SIG-M5 treated with dmso at 0.1 percent for 504 hours (cell line): ENCODE measurements around the gene PNPLA6.
"Not testable (repeated sequence)": the region's sequence is repeated elsewhere in the genome, so short reads cannot be mapped to it uniquely, and the experiment has no call there.

Source experiments
- DNase-seq: peaks from one replicate; lab custom pipeline; 2025; ENCODE audit not compliant: unreplicated experiment; lab: John Stamatoyannopoulos, UW

Gene PNPLA6

DNA sequence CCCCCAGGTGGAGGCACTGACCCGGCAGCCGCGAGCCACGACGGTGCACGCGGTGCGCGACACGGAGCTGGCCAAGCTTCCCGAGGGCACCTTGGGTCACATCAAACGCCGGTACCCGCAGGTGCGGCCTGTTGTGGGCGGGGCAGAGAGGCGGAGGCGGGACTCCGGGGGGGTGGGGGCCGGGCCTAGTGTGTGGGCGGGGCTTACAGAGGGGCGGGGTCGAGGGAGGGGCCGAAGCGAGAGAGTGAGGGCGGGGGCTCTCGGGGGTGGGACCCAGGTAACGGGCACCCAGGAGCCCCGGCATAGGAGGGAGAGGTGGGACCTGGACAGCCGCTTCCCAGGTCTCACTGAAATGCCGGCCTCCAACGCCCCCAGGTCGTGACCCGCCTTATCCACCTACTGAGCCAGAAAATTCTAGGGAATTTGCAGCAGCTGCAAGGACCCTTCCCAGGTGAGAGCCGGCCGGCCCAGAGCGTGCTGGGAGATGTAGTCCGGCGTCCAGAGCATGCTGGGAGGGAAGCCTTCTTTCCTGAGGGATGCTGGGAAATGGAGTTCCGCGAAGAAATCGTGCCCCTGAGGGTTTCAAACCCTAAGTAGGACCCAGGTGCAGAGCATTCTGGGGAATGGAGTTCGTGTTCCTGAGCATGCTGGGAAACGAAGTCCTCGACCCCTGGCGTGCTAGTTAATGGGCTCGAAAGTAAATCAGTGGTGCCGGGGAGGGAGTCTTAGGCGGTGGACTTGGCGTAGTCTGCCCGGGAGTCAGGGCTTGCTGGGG is 15.7 kb downstream of the PNPLA6 start:
- DNase-seq = no peak

DNA sequence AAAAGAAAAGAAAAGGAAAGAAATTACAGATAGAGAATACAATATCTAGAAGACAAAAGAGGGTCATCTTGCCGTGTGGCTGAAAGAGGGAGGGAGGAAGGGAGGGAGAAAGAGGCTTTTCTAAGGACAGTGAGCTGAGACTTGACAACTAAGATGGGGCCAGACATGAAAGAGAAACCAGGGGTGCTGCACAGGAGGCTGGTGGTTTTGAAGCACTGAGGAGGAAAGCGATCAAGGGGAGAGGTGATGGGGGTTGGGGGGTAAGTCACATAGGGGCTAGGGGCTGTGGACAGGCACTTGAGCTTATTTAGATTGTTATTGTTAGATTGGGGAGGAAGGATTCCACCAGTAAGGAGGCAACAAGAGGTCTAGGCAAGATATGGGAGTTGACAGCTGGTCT is 17.3 kb downstream of the PNPLA6 start:
- no peak for DNase-seq

DNA sequence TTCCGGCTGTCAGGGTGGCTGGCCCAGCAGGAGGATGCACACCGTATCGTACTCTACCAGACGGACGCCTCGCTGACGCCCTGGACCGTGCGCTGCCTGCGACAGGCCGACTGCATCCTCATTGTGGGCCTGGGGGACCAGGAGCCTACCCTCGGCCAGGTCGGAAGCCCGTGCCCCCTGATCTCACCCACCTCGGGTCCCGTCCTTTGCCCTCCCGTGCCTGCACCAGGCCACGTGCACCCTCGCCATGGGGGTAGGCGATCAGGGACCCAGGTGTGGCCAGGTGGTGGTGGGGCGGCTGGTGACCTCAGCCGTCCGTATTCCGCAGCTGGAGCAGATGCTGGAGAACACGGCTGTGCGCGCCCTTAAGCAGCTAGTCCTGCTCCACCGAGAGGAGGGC is 19.0 kb downstream of the PNPLA6 start:
- no peak for DNase-seq

DNA sequence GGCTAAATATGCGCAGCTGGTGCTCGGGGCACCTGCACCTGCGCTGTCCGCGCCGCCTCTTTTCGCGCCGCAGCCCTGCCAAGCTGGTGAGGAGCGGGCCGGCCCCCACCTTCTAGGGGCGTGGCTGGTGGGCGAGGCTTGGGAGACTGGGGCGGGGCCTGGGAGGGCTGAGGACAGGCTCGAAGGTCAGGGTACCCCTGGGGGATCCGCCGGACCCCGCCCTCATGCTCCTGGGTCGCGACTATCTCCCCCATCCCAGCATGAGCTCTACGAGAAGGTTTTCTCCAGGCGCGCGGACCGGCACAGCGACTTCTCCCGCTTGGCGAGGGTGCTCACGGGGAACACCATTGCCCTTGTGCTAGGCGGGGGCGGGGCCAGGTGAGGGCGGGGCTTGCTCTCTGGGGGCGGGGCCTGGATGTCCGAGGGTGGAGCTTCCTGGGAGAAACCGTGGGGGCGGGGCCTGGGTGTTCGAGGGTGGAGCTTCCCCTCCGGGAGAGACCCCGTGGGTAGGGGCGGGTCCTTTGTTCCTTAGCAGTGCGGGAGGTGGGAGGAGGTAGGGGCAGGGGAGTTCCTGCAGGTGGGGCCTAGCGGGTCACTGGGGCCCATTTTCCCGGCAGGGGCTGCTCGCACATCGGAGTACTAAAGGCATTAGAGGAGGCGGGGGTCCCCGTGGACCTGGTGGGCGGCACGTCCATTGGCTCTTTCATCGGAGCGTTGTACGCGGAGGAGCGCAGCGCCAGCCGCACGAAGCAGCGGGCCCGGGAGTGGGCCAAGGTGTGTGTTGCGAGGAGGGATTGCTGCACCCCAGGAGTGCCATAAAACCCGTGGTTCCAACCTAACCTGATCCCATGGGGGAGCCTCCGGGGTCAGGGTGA is 19.7 kb downstream of the PNPLA6 start:
- DNase-seq = no peak

DNA sequence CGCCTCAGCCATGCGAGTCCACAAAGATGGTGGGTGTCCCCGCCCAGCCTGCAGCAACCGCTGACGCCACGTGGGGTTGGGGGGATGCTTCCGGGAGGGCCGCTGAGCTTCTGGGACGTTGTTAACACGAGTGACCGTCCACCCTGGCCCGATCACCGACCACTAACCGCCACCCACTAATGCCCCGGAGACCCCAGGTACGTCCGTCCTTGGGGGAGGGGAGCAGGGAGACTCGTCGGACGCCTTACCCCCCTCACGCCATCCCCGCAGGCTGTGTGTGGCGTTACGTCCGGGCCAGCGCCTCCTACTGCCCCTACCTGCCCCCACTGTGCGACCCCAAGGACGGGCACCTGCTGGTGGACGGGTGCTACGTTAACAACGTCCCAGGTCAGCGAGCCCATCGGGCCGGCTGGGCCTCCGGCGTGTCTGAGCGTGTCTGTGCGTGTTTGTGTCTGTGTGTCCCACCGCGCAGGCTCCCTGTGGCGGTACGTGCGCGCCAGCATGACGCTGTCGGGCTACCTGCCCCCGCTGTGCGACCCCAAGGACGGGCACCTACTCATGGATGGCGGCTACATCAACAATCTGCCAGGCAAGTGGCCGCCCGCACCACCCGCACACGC is 21.3 kb downstream of the PNPLA6 start:
- no peak for DNase-seq

DNA sequence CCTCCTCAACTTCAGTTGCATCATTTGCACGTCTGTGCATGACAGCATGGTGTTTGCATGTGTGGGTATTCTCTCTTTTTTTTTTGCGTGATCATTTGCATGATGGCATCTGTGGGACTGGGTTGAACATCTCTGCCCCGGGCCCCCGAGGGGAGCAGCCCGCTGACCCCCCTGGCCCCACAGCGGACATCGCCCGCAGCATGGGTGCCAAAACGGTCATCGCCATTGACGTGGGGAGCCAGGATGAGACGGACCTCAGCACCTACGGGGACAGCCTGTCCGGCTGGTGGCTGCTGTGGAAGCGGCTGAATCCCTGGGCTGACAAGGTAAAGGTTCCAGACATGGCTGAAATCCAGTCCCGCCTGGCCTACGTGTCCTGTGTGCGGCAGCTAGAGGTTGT is 23.1 kb downstream of the PNPLA6 start:
- no peak for DNase-seq

DNA sequence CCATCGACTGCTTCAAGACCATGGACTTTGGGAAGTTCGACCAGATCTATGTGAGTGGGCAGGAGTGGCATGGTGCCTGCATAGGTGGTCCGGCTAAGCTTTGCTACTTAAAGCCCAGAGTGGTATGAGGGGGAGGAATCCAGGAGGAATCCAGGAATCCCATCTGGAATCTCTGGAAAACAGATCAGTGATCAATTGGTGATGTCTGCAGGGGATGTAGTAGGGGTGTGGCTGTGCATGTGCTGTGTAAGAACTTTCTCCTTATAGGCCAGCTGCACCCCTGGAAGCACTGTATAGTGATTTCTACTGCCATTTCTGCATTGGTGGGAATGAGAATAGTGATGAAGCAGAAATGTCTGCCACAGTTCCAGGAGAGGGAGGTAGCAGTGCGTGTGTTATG is 23.6 kb downstream of the PNPLA6 start:
- DNase-seq = no peak

DNA sequence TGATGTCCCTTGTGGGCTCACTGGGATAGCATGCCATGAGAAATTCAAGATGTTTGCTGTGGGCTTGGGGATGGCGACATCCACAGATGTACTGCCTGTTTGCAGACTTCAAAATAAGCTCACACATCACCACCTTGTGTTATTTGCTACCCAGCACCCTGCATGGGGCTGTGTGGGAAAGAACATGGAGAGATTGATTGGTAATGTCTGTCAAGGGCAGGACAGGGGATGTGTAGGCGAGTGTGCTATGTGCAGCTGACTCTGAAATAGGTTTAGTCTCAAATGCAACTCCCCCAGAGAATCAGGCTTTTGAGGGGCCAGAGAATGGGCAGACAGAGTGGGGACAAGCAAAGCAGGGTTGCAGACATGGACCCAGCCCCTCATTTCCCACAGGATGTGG is 24.7 kb downstream of the PNPLA6 start:
- no peak for DNase-seq

DNA sequence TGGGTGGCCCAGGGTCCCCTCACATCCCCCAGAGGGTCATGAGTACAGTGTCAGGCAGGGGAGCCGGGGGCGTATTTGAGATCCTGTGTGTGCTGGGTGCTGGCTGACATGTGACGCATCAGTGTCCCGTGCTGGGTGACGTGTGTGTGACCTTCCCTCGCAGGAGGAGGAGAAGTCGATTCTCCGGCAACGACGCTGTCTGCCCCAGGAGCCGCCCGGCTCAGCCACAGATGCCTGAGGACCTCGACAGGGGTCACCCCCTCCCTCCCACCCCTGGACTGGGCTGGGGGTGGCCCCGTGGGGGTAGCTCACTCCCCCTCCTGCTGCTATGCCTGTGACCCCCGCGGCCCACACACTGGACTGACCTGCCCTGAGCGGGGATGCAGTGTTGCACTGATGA is 25.8 kb downstream of the PNPLA6 start:
- DNase-seq = no peak

DNA sequence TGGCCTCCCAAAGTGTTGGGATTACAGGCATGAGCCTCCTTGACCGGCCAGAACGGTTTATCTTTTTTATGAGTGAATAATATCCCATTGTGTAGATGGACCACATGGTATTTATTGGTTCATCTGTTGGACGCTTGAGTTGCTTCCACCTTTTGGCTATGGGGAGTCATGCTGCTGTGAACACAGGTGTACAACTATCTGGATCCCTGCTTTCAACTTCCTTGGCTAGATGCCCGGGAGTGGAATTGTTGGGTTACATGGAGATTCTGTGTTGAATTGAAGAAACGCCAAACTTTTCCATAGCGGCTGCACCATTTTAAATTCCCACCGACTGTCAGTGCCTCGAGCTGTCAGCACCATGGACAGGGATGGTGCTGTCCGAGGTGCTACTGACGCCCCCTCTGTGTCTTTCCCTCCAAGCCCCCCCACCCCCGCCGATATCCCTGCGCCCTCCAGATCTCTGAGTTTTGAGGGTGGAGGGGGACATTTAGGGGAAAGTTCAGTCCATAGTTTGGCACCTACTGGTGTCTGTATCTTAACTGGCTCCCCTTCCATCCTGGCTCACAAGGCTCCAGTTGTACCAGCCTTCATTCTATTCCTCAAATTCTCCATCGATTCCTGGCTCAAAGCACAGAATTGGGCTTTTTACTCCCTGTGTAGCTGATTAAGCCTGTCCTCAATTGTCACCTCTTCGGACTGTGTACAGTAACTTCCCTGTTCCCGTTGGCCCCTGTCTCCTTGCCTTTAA is 27.3 kb downstream of the PNPLA6 start:
- DNase-seq = no peak

DNA sequence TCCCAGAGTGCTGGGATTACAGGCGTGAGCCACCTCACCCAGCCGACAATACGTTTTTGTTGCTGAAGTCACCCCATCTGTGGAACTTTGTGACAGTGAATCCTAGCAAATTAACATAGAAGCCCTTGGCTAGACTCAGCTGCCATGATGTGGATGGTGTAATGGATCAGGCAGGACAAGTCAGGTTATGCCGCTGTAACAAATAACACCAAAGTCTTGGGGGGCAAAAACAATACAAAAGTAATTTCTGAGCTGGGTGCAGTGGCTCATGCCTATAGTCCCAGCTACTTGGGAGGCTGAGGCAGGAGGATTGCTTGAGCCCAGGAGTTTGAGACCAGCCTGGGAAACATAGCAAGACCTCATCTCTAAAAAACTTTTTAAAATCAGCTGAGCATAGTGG is 29.3 kb downstream of the PNPLA6 start:
- no peak for DNase-seq

DNA sequence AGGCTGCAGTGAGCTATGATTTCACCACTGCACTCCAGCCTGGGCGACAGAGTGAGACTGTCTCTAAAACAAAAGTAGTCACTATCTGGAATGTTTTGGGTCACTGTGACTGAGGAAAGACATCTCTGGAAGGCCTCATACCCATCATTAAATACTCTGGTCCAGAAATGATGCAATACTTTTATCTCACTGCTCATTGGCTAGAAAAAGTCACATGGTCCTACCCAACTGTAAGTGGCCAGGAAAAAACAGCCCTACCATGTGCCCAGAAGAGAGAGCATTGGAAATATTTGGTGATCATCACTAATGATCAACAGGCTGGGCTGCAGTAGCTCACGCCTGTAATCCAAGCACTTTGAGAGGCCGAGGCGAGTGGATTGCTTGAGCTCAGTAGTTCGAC is 29.8 kb downstream of the PNPLA6 start:
- DNase-seq = no peak

DNA sequence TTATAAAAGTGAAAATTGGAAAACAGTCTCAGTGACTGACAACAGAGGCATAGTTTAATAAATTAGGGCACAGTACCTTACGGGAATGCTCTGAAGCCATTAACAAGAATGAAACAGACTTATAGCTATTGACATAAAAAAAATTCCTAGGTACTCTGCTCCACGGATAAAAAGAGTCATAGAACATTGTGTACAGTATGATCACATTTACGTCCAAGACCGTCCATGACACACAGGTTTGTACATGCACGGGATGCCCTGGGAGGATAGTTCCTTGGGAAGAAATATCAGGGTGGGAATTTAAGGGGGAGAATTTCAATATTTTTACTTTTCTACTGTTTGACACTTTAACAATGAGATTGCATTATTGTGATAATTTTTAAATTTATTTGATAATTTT is 35.2 kb downstream of the PNPLA6 start:
- DNase-seq = no peak

DNA sequence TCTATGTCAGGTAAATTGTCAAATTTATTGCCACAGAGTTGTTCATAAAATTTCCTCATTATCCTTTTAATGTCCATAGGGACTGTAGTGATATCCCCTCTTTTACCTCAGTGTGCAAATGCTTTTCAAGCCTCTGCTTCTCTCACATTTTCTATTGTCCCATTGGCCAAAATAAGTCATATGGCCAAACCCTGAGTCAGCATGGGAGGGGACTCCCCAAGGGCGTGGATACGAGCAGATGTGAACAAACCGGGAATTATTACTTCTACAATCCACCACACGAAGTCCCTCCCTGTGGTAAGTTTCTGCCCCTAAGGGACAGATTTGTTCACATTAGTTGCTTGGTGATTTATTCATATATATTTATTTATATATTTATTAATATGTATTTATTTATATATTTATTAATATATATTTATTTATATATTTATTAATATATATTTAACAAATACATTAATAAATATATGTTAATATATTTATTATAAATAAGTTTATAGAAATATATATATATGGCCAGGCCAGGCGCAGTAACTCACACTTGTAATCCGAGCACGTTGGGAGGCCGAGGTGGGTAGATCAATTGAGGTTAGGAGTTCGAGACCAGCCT is 40.0 kb downstream of the PNPLA6 start:
- DNase-seq = peak; percentile 50

DNA sequence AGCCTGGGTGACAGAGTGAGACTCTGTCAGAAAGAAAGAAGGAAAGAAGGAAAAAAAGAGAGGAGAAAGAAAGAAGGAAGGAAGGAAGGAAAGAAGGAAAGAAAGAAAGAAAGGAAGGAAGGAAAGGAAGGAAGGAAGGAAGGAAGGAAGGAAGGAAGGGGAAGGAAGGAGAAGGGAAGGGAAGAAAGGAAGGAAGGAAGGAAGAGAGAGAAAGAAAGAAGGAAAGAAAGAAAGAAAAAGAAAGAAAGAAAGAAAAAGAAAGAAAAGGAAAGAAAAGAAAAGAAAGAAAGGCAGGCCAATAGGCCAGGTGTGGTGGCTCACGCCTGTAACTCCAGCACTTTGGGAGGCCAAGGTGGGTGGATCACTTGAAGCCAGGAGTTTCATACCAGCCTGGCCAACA is 41.9 kb downstream of the PNPLA6 start:
- not testable (repeated sequence) for DNase-seq

DNA sequence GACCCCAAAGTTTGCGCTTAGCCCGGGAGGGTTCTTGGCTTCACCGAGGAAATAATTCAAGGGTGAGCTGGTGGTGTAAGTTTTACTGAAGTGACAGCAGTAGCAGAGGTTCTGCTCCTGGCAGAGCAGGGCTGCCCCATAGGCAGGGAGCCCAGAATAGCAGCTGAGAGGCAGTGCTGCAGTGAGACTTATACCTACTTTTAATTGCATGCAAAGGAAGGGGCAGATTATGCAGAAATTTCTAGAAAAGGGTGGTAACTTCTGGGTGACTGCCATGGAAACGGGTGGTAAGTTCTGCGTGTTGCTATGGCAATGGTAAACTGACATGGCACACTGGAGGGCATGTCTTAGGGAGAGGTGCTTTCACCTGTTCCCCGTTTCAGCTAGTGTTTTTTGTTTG is 42.6 kb downstream of the PNPLA6 start:
- no peak for DNase-seq

DNA sequence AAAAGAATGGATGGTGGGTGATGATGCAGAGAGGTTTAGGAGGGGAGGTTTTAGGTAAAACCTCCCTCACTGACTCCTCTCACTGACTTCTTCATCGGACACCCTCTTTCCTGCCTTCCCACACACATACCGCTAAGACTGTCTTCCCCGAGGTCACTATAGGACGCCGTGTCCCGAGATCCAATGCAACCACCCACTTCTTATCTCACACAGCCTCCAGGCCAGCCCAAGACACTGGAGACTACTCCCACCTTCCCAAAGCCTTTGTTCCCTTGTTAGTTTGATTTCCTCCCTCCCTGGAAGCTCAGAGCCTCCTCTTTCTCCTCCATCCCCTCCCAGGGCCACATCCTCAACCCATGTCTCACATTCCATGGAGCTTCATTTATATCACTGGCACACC is 43.7 kb downstream of the PNPLA6 start:
- DNase-seq = no peak

DNA sequence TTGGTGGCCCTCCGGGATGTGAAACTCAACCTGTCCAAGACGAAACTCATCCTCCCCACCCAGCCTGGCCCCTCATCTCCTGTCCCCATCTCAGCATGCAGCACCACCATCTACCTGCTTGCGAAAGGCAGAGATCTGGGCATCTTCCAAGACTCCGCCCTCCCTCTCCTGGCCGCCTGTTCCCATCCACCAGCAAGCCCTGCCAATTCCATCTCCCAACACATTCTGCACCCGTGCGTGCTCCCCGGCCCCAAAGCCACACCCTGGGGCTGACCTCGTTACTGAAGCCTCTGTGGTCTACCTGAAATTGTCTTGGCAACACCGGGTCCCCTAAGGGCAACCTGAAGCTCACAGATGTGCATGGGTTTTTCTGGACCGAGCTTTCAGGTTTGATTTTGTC is 46.9 kb downstream of the PNPLA6 start:
- no peak for DNase-seq

DNA sequence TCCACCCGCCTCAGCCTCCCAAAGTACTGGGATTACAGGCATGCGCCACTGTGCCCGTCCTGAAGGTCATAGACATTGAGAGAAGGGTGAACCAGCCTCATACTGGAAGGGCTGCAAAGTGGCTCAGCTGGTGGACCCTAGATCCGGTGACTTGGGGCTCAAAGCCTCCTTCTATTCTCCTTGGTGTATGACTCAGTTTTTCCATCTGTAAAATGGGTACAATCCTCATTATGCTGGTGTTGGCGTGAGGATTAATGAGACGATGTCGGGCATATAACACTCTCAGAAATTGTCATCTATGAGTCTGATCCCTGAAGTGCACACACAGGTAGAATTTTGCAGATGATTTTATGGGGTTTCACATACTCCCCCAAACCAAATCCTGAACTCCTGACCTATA is 54.3 kb downstream of the PNPLA6 start:
- DNase-seq = no peak

DNA sequence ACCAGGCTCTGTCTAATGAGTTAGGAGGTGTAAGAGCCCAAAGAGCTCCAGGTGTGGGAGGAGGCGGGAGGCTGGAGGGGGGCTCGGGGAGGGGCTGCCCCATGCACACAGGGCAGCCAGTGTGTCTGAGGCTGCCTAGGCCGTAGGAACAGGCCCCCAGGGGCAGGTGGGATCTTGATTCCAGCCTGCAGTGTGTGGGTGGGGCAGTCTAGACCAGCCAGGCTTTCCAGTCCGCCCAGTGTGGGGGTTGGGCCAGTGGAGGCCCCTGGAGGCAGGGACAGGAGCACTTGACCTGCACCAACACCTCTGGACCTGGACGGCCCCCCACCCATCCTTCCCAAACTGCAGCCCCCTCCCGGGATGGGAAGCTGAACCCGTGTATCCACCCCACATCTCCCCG is 54.7 kb downstream of the PNPLA6 start:
- no peak for DNase-seq
